ENCODE data around the gene ANK3.

ANK3 gene

DNA sequence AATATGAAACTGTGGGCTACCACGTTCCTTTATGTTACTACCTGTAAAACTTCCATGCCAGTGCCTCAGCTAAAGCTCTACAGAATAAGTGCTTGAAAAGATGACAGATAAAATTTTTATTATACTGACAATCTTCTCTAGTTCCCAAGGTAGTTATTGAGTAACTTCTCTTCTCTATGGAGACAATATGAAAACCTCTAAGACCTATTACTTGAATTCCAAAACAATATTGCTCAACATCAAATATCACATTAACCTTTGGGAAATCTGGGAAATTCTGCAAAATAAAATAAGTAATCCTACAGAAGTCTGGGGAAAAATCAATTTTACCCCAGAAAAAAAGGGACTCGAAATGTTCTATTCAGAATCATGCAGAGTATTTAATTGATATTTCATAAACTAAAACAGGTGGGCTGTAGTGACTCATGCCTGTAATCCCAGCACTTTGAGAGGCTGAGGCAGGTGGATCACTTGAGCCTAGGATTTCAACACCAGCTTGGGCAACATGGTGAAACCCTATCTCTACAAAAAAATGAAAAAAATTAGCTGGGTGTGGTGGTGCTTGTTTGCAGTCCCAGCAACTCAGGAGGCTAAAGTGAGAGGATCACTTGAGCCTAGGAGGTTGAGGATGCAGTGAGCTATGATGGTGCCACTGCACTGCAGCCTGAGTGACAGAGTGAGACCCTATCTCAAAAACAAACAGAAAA is 23.8 kb upstream of the ANK3 start:
- DNase-seq = no peak

GRCh38 chr10:60410970-60411369 is 21.3 kb upstream of the ANK3 start:
- DNase-seq = no peak

DNA sequence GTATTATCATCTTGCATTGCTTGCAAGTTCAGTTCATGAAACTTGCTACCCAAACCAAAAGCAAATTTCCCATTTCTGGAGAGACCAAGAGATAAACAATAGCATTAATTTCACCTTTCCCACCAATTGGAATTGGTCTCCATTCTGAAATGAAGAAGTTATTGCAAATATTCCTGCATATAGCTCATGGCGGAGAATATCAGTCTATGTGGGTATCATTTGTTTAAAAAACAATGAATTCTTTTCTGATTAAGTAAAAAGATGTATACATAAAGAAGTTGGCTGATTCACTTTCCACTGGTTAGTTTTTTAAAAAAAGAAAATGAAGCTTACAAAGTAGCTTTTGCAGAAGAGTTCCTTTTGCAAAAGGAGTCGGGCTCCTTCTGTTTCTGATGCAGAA is 19.5 kb upstream of the ANK3 start:
- no peak for DNase-seq

DNA sequence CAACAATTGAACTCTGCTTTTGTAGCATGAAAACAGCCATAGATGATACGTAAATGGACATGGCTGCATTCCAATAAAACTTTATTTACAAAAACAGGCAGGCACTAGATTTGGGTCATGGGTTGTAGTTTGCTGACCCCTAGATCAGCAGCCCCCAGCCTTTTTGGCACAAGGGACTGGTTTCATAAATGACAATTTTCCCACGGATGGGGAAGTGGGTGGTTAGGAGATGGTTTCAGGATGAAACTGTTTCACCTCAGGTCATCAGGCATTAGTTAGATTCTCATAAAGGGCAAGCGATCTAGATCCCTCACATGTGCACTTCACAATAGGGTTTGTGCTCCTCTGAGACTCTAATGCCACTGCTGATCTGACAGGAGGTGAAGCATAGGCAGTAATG is 16.5 kb upstream of the ANK3 start:
- DNase-seq = no peak

GRCh38 chr10:60405172-60405571 is 15.5 kb upstream of the ANK3 start:
- no peak for DNase-seq

DNA sequence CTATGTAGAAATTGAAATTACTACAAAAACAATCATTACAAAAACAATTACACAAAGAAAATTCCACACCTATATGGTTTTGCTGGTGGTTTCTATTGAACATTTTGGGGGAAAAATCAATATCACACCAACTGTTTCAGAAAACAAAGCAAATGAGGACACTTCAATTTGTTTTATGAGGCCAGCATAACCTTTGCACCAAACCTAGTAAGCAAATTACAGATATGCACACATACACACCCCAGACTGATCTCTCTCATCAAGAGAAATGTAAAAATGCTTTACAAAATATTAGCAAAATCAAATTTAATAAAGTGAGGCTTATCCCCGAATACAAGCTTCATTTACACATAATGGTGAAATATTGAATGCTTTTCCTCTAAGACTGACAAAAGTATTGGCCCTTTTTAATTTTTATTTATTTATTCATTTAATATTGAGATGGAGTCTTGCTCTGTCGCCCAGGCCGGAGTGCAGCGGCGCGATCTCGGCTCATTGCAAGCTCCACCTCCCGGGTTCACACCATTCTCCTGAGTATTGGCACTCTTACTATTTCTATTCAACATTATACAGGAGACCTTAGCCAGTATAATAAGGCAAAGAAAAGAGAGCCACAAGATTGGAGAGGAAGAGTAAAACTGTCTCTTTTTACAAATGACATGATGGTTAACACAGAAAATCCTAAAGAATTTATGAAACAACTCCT is 13.6 kb upstream of the ANK3 start:
- DNase-seq = no peak

- no peak for DNase-seq
Observed at GRCh38 chr10:60400366-60400765, 10.7 kb upstream of the ANK3 start.

GRCh38 chr10:60399328-60399727 is 9.7 kb upstream of the ANK3 start:
- no peak for DNase-seq

- peak; percentile 15 for DNase-seq
Observed at GRCh38 chr10:60397792-60398191, 8.1 kb upstream of the ANK3 start.

- no peak for DNase-seq
Observed at GRCh38 chr10:60396766-60397165, 7.1 kb upstream of the ANK3 start.

DNA sequence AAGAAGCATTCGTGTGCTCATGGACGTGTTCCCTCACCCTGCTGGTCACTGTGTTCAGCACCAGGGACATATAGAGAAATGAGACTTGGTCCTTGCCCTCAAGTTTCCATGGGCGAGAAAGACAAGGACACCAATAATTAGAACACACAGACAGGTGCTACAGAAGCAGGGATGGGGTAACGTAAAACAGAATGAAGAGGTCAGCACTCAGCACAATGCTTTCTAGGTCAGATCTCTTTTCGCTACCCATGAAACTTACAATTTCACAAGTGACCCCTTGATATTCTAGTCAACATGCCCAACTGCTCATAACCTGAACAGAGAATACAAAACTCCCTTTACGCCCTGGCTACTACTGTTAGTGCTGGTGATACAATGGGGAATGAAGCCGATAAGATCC is 6.0 kb upstream of the ANK3 start:
- no peak for DNase-seq

- no peak for DNase-seq
Observed at GRCh38 chr10:60394446-60394845, 4.8 kb upstream of the ANK3 start.

DNA sequence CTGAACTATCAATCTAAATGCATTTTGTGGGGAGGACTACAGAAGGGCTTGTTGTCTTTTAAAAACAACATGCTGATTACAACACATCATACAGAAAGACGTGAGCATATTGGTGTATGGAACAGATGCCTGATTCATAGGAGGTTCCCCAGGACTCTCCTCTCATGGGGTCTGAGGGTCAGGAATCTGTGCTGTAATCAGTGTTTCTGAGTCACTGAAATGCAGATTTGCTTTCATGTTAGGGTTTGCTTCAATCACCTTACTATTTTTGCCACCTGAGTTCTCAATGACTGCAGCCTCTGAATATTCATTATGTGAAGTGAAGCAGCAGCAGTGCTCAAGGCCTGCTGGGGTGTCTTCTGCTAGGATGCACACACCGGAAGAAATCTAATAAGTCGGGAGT is 550 bp upstream of the ANK3 start:
- peak; percentile 35 for DNase-seq

DNA sequence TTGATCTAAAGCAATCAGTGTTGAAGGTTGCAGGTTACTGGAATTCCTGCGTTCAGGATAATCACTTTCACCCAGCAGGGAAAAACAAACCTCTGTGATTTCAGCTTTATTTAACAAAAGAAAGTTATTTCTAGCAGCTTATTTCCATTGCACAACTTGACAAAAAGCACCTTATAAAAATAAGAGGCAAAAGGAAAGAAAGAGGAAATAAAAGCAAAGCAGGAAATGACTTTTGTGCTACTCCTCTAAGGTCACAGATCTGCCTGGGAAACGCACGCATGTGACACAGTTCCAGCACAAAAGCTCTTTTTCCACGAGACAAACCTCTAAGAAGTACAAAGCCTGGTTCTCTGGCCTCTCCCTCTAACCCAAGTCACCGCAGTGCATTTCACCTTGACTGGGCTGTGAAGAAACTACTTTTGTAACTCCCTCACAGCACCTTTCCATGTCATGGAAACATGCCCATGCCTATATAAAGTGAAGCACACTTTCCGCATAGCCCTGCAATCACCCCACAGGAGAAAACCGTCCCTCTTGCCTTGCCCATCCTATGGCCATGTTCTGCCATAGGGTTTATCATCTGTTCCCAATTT is 870 bp downstream of the ANK3 start:
- DNase-seq = no peak

GRCh38 chr10:60388116-60388625 is 1.5 kb downstream of the ANK3 start:
- DNase-seq = no peak

- DNase-seq = no peak
Observed at GRCh38 chr10:60387531-60387930, 2.1 kb downstream of the ANK3 start.

DNA sequence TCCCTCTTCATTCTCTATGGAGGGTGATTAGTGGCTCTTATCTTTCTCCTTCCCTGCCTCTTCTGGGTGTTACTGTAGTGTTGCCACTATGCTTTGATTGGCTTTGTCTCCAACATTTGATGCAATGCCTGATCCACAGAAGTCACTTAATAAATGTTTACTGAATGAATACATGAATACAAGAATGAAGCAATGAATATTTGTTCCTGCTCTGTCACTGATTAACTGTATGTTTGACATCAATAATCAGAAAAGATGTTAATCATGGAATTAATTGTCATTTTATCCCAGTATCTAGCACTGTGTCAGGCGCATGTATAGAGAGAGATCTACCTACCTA is 4.3 kb downstream of the ANK3 start:
- no peak for DNase-seq

- DNase-seq = peak; percentile 99
Observed at GRCh38 chr10:60384708-60385398, 4.8 kb downstream of the ANK3 start.

DNA sequence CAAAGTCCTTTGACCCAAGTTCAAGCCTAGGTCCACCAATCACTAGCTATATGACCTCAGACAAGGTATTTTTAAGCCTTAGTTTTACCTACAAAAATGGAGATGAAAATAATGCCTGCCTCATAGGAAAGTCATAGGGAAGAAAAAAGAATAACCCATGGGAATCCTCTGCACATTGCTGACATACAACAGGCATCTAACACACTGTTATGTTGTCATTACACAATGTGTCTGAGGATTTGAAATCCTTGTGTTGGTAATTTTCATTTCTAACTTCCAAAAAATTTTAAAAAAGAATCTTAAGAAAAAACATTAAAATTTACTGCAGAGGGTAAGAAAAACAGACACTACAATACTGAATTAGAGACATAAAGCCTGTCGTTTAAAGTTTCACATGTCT is 5.7 kb downstream of the ANK3 start:
- DNase-seq = peak; percentile 40

DNA sequence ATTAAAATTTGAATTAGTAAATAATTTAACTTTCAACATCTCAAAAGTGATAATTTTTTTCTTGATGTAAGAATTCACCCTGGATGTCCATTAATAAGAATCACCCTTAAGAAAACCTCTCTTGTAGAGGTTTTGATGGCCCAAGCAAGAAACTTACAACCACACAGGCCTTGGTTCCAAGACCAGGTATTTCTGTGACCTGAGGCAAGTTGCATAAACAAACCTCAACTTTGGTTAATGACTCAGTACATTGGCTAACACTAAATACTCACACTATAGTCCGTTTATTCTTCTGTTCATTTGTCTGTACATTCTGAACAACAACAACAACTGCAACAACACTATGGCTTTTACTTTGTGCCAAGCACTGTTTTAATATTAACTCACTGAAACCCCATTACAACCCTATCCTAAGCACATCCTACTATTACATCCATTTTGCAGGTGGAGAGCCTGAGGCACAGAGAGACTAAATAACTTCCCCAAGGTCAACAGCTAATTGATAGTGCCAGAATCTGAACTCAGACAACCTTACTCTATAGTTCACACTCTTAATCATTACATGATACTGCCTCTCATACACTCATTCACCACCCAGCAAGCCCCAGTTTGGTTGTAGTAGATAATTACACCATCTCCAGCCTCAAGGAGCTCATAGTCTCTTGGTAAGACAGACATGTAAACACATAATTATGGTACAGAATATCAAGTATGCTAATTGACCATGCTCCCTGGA is 6.6 kb downstream of the ANK3 start:
- peak; percentile 18 for DNase-seq

GRCh38 chr10:60380781-60381180 is 8.9 kb downstream of the ANK3 start:
- no peak for DNase-seq

GRCh38 chr10:60377955-60378354 is 11.7 kb downstream of the ANK3 start:
- peak; percentile 56 for DNase-seq

- no peak for DNase-seq
Observed at GRCh38 chr10:60377042-60377352, 12.7 kb downstream of the ANK3 start.

Measured in fibroblast of skin of right biceps (primary cell).